Measurements from ENCODE around the gene PPP6R1.

Gene PPP6R1

GRCh38 chr19:55257461-55258420 is 1.1 kb downstream of the PPP6R1 start:
- DNase-seq: peak; percentile 49

DNA sequence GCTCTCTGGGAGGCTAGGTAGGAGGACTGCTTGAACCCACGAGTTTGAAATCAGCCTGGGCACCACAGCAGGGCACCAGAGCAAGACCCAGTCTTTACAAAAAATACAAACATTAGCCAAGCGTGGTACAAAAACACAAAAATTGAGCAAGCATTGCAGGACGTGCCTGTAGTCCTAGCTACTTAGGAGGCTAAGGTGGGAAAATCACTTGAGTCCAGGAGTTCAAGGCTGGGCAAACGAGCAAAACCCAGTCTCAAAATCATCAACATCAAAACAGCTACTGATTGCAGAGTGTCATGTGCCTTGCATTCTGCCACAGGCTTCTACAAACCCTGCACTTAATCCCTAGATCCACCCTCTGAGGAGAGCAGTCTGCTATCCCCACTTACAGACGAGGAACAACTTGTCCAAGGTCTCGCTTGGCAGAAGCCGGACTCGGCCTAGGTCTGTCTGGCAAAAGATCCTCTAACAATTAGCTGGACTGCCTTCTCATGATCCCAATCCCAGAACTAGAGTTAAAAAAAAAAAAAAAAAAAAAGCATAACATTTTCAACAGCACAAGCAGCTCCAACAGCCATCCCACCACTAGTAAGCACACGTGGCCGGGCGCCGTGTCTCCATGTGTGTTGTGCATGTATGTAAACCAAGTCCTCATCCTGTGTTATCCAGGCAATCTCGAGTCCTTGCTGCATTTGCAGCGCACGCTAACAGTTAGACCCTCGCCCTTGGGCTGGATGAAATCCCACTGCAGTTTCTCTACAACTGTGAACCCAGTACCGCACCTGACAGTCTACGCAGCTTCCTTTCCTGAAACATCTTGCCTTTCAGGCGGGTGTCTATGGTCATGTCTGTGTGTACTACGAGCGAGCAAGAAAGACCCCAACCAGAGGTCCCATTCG is 2.0 kb downstream of the PPP6R1 start:
- DNase-seq: no peak

GRCh38 chr19:55255618-55256423 is 3.0 kb downstream of the PPP6R1 start:
- DNase-seq: no peak

GRCh38 chr19:55254625-55254977 is 4.2 kb downstream of the PPP6R1 start:
- no peak for DNase-seq

GRCh38 chr19:55253842-55254624 is 4.8 kb downstream of the PPP6R1 start:
- DNase-seq: no peak

DNA sequence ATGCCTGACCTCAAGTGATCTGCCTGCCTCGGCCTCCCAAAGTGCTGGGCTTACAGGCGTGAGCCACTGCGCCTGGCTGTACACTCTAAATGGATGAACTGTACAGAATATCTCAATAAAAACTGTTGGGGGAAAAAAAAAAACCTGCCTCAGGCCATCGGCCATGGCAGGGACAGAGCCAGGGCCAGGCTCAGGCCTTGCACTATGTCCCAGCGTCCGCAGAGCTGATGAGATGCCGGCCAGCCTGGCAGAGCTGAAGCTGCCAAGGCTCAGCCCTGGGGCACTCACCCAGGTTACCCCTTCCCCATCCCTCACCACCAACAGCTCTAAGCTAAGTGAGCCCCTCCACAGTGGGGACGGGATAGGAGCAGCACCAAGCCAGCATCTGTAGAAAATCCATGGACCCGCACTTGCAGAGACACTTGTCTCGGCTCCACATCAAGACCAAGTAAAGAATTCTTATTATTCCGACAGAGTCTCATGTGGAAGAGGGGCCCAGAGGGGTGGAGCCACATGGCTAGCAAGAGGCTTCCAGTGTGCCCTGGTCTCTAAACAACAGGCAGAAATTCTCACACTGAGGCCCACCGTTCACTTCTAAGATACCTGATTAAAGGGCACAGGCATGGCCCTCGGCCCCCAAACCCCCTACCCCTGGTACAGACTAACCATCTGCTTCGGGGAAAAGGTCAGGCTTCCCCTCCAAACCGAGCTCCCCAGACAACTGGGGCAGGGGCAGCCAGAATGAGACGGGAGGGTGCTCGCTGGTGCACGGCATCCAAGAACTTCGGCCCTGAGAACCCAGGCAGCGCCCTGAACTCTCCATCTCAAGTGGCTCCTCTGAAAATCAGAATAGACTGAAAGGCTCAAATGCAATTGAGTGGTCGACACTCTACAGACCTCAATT is 5.8 kb downstream of the PPP6R1 start:
- no peak for DNase-seq

DNA sequence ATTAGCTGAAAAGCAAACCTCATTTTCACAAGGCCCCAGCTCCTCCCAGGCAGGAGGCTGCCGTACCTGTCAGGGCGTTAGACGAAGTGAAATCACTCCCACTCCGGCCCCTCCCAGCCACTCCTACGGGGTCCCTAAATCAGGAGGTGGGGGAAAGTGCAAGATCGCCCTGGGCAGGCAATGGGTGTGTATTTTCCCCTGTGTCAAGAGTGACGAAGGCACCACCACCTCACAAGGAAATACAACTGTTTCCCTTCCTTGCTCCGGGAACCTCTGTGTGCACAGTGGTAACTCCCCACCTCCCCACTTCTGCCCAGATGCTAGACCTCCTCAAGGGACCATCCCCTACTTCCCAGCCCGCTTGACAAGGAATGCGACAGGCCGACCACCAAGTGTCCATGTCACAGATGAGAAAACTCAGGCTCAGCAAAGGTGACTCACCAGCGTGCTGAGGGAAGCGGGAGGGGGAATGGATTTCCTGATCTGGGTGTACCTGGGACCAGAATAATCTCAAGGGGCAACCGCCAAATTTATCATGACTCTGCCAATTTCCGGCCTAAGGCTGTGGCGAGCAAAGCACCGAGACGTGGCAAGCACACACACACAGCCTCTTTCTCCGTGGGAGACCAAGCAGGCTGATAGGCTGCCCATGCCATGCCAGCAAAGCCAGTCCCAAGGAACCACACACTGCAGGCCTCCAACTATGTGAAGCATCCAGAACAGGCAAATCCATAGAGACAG is 7.3 kb downstream of the PPP6R1 start:
- DNase-seq: no peak

- DNase-seq: no peak
Observed at GRCh38 chr19:55250262-55251036, 8.4 kb downstream of the PPP6R1 start.

DNA sequence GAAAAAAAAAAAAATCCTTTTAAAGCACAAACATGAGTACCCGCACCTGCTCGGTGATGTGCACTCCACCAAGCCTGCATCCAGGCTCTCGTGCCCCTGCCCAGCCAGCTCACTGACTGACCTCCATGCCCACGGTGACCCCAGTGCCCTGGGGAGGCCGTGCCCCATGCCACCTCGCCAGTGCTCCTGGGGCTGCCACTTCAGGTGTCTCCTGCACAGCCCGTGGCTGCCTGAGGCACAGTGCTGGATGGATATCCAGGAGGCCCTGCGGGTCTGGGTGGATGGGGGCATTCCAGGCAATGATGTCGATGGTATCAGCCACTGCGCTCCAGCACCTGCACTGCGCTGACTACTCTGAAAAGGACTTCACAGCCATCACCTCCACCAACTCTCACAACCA is 9.0 kb downstream of the PPP6R1 start:
- no peak for DNase-seq

GRCh38 chr19:55248704-55249103 is 10.1 kb downstream of the PPP6R1 start:
- no peak for DNase-seq

GRCh38 chr19:55248166-55248675 is 10.6 kb downstream of the PPP6R1 start:
- no peak for DNase-seq

DNA sequence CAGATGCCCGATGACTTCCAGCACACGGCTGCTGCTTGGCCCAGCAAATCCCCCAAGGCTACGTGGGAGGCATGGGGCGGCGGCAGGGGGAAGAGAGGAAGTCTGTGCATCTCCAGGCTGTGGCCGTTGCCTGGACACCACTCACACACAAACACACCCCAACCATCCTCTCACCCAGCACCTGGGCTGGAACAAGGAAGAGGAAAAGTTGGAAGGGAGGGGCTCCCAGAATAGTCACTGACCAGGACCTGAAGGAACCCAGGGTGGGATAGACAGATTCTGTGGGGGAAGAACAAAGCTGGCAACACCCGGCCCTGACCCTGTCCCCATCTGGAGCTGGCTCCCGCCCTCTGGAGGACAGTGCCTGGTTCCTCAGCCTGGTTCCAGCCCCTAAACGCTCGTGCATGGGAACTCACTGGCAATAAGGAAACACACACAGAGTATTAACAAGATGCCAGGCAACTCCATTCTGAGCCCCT is 11.2 kb downstream of the PPP6R1 start:
- no peak for DNase-seq

DNA sequence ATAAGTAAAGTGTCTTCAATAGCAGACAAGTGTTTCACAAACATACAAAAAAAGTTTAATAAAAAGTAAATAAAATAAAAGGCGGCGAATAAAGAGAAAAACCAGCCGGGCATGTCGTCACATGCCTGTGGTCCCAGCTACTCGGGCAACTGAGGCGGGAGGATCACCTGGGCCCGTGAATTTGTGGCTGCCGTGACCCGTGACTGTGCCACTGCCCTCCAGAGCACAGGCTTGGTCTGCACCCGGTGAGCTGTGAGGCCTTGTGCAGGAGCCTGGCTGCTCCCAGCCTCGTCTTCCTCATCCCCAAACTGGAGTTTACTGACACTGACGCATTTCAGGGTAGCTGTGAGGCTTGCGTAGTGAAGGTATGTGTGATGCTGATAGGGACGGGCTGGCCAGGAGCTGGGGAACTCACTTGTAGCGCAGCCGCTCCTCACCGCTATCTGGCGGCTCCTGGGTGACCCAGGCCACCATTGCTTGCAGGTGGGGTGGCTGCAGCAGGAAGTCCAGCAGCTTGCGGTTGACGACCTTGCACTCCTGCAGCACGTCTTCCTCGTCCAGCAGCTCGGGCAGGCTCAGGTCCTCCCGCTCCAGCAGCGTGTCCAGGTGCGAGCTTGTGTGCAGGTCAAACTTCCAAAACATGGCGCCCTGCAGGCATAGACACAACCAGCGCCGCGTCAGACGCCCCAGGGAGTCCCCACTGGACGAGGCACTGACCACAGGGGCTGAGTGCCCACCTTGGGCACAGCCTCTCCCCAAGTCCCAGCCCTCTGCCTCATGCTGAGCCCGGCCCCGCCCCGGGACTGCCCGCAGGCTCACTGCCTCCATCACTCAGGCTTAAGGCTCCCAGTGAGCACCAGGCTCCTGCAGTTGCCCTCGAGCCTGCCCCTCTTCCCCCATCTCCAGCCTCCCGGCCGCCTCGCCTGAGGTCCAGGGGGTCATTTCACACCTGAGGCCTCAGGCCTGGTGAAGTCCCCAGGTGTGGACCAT is 12.1 kb downstream of the PPP6R1 start:
- no peak for DNase-seq

DNA sequence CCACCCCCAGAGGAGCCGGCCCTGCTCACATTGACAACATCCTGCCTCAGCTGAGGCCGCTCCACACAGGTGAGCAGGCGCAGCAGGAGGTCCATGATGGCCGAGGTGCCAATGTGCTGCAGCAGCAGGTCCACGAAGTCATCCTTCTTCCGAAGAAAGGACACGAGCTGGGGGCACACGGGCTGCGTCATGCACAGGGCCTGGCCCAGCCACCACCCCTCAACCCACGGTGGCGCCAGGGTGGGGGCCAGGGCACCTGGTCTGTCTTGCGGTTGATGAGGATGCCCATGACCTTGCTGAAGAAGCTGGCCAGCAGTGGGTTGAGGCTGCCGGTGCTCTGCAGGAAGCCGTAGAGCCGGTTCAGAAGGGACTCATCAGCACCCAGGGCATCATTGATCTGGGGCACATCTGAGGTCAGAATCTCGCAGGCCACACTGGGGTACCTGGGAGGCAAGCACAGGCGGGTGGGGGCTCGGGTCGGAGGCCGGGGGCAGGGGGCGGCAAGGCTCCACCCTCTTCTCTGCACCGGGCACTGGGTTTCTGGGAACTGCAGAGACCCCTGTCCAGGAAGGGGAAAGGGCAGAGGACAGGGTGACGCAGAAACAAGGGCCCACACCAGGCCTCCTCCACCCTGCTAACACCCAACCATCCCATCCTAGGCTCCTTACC is 13.4 kb downstream of the PPP6R1 start:
- DNase-seq: no peak

GRCh38 chr19:55244004-55244680 is 14.7 kb downstream of the PPP6R1 start:
- no peak for DNase-seq

- no peak for DNase-seq
Observed at GRCh38 chr19:55242517-55242916, 16.3 kb downstream of the PPP6R1 start.

Measured in eye (tissue), 1 donor.